ENCODE measurements around the gene ACTN2. TPM values are rescaled to one million over a fixed set of nuclear protein-coding genes. Genes with fewer than 3 reads are reported as not detected.

ACTN2 gene
- total RNA-seq, 1 experiment from 2014 or later: not detected

DNA sequence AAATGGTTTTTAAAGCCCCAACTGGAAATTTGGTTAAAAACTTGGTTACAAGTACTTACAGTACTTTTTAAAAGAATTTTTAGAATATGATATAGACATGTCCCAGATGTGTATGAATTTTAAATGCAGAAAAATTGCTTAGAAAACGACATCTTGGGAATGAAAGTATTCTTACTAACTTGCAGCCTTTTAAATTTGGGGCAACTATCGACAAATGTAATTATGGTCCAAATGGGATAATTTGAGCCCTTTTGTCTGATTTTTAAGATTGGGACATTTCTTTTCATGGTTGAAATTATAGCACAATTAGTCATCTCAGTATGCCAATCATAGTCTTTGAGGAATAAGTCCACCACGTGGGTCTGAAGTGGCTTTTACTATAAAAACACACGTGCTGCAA, 65.6 kb downstream of the ACTN2 start:
- no peaks in the 10 kb centered on the region for H3K4me1 ChIP-seq (ENCODE audit: insufficient read depth, low read length)
- TF ChIP-seq EZH2phosphoT487 (IDR thresholded peaks at IDR 0.05; ENCODE audit: borderline replicate concordance, low read length) (no peak), CTCF (conservative IDR thresholded peaks at IDR 0.05; ENCODE audit: low read depth, low read length) (no peak), EZH2 (IDR thresholded peaks at IDR 0.05; ENCODE audit: low read length, unreplicated experiment) (no peak)
- H3K9me2 ChIP-seq (replicated peaks; ENCODE audit: low read length): no peaks in the 10 kb centered on the region
- H4K20me1 ChIP-seq (ENCODE audit: low read length): no peaks in the 10 kb centered on the region
- H3K79me2 ChIP-seq (ENCODE audit: low read length): no peaks in the 10 kb centered on the region
- H3K36me3 ChIP-seq (ENCODE audit: low read depth, low read length): no peaks in the 10 kb centered on the region
- DNase-seq (no peak), ATAC-seq (no peak)
- POLR2A ChIA-PET (ENCODE audit: unreplicated experiment): no interaction called here
- H2AFZ ChIP-seq (ENCODE audit: low read length): no peak overlapping the region
- CTCF ChIA-PET: interaction anchor here (0.6 kb wide), 1 partner anchor 634 kb away, joined by 3 read pairs; no protein-coding TSS in a partner anchor
- BruUV-seq (replicated peaks): no TSS peak
- H3F3A ChIP-seq (ENCODE audit: low read length, unreplicated experiment): no peaks in the 10 kb centered on the region
- intact Hi-C loops (cut with micrococcal nuclease): loop anchor here (2.0 to 10.0 kb wide), 2 partner anchors 117 to 813 kb away; no protein-coding TSS in a partner anchor
- H3K9ac ChIP-seq (ENCODE audit: low read length): no peak overlapping the region
- no peak overlapping the region for H3K4me3 ChIP-seq (ENCODE audit: low read length)
- peaks cover 54% of the 10 kb centered on the region for H3K27me3 ChIP-seq (ENCODE audit: low read length)
- no peak overlapping the region for H3K27ac ChIP-seq (ENCODE audit: low read length)
- no peak overlapping the region for H3K4me2 ChIP-seq (ENCODE audit: low read length)
- H3K9me3 ChIP-seq (ENCODE audit: low read length): no peaks in the 10 kb centered on the region

- ChIA-PET POLR2A (ENCODE audit: unreplicated experiment) (no interaction called here), CTCF (interaction anchor here (0.6 to 1.3 kb wide), 3 partner anchors 633 to 808 kb away, joined by 4 to 14 read pairs (median 8); no protein-coding TSS in a partner anchor)
- Histone ChIP-seq H2AFZ (ENCODE audit: low read length) (no peak overlapping the region), H4K20me1 (ENCODE audit: low read length) (no peaks in the 10 kb centered on the region), H3K79me2 (ENCODE audit: low read length) (no peaks in the 10 kb centered on the region), H3K9me2 (replicated peaks; ENCODE audit: low read length) (no peaks in the 10 kb centered on the region), H3K9ac (ENCODE audit: low read length) (no peak overlapping the region), H3K4me2 (ENCODE audit: low read length) (no peak overlapping the region), H3F3A (ENCODE audit: low read length, unreplicated experiment) (no peaks in the 10 kb centered on the region), H3K36me3 (ENCODE audit: low read depth, low read length) (no peaks in the 10 kb centered on the region), H3K4me3 (ENCODE audit: low read length) (no peak overlapping the region), H3K9me3 (ENCODE audit: low read length) (no peaks in the 10 kb centered on the region), H3K27me3 (ENCODE audit: low read length) (peaks cover 48% of the 10 kb centered on the region), H3K4me1 (ENCODE audit: insufficient read depth, low read length) (no peaks in the 10 kb centered on the region), H3K27ac (ENCODE audit: low read length) (no peak overlapping the region)
- intact Hi-C loops (cut with micrococcal nuclease): loop anchor here (2.0 to 10.0 kb wide), 2 partner anchors 115 to 811 kb away; no protein-coding TSS in a partner anchor
- DNase-seq (peak; percentile 54), ATAC-seq (peak; percentile 94)
- no TSS peak for BruUV-seq (replicated peaks)
- TF ChIP-seq CTCF (conservative IDR thresholded peaks at IDR 0.05; ENCODE audit: low read depth, low read length) (peak; percentile 52), EZH2phosphoT487 (IDR thresholded peaks at IDR 0.05; ENCODE audit: borderline replicate concordance, low read length) (no peak), EZH2 (IDR thresholded peaks at IDR 0.05; ENCODE audit: low read length, unreplicated experiment) (no peak)
Measured at GRCh38 chr1:236753516-236753915, 67.2 kb downstream of the ACTN2 start.

DNA sequence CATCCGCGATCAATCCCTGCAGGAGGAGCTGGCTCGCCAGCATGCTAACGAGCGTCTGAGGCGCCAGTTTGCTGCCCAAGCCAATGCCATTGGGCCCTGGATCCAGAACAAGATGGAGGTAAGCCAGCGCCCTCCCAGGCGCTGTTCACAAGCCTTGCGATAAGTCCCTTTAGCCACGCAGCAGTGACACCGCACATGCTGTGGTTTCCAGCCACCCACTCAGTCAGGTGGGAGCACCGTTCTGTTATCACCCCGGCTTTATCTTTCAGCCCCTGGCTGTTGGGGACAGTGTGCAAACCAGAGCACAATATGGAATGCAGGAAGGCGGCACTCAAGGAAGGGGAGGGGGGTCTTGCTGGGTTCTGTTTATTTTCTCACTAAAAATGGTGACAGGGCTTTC, 67.7 kb downstream of the ACTN2 start:
- H3K4me3 ChIP-seq (ENCODE audit: low read length): no peak overlapping the region
- H3K4me1 ChIP-seq (ENCODE audit: insufficient read depth, low read length): no peaks in the 10 kb centered on the region
- no peak overlapping the region for H3K9ac ChIP-seq (ENCODE audit: low read length)
- ChIA-PET POLR2A (ENCODE audit: unreplicated experiment) (no interaction called here), CTCF (interaction anchor here (0.6 to 1.3 kb wide), 2 partner anchors 634 to 808 kb away, joined by 8 to 14 read pairs; no protein-coding TSS in a partner anchor)
- ATAC-seq: no peak
- DNase-seq: no peak
- H3F3A ChIP-seq (ENCODE audit: low read length, unreplicated experiment): no peaks in the 10 kb centered on the region
- H3K9me2 ChIP-seq (replicated peaks; ENCODE audit: low read length): no peaks in the 10 kb centered on the region
- intact Hi-C loops (cut with micrococcal nuclease): loop anchor here (2.0 to 10.0 kb wide), 2 partner anchors 115 to 811 kb away; no protein-coding TSS in a partner anchor
- no peaks in the 10 kb centered on the region for H3K36me3 ChIP-seq (ENCODE audit: low read depth, low read length)
- no peaks in the 10 kb centered on the region for H4K20me1 ChIP-seq (ENCODE audit: low read length)
- no peak overlapping the region for H2AFZ ChIP-seq (ENCODE audit: low read length)
- BruUV-seq (replicated peaks): no TSS peak
- H3K27ac ChIP-seq (ENCODE audit: low read length): no peak overlapping the region
- H3K27me3 ChIP-seq (ENCODE audit: low read length): peaks cover 44% of the 10 kb centered on the region
- TF ChIP-seq EZH2phosphoT487 (IDR thresholded peaks at IDR 0.05; ENCODE audit: borderline replicate concordance, low read length) (no peak), EZH2 (IDR thresholded peaks at IDR 0.05; ENCODE audit: low read length, unreplicated experiment) (no peak), CTCF (conservative IDR thresholded peaks at IDR 0.05; ENCODE audit: low read depth, low read length) (no peak)
- no peak overlapping the region for H3K4me2 ChIP-seq (ENCODE audit: low read length)
- no peaks in the 10 kb centered on the region for H3K9me3 ChIP-seq (ENCODE audit: low read length)
- H3K79me2 ChIP-seq (ENCODE audit: low read length): no peaks in the 10 kb centered on the region

All from PC-3 (cell line).